K562 (cell line): Measurements from ENCODE around the gene MED17.

Source experiments
- CEBPB ChIP-seq: fragments of 450-650 bp; IDR thresholded peaks from 2 replicates; pipeline ENCODE4 v1.6.1; 2016; ENCODE audit warnings: missing genetic modification characterization, missing compliant biosample characterization
- CEBPG ChIP-seq, 3 experiments: fragments of 200-800 bp in 1 of 3; sonication (Bioruptor generic) in 1 of 3; sonication (generic) in 1 of 3; formaldehyde crosslinking in 1 of 3; IDR thresholded peaks in 2 of 3; conservative IDR thresholded peaks in 1 of 3; 2 replicates each; pipeline versions ENCODE4 v1.6.1 to v1.8.0; 2016 to 2022; ENCODE audit warnings: missing compliant biosample characterization in 2 of 3, missing genetic modification characterization in 2 of 3, mild to moderate bottlenecking in 1 of 3, missing genetic modification reagents in 1 of 3
- MAFF ChIP-seq: IDR thresholded peaks from 2 replicates; pipeline ENCODE4 v1.6.1; 2012; ENCODE audit warnings: low read length, improper control_type of control experiment
- ZNF655 ChIP-seq: fragments of 250-450 bp; sonication (Bioruptor Pico); IDR thresholded peaks from 2 replicates; pipeline ENCODE4 v1.5.0; 2021
- ZNF785 ChIP-seq: fragments of 250-450 bp; sonication (Bioruptor Pico); IDR thresholded peaks from 2 replicates; pipeline ENCODE4 v1.4.0; 2020; ENCODE audit warnings: mild to moderate bottlenecking

- TF ChIP-seq CEBPB (peak; percentile 64), ZNF785 (CRISPR knock-in tag) (no peak), ZNF655 (CRISPR knock-in tag) (no peak), CEBPG (CRISPR knock-in tag; IDR thresholded peaks at IDR 0.05) (no peak), CEBPG (tag; conservative IDR thresholded peaks at IDR 0.05 in 1 of 2, IDR thresholded peaks at IDR 0.05 in 1 of 2) (peak; percentile 32 to 47; a peak in 2 of 4 replicates), MAFF (no peak)
Measured at GRCh38 chr11:93784935-93785360, 866 bp downstream of the MED17 start.
